Measurements from ENCODE around the gene ANTKMT.

DNA sequence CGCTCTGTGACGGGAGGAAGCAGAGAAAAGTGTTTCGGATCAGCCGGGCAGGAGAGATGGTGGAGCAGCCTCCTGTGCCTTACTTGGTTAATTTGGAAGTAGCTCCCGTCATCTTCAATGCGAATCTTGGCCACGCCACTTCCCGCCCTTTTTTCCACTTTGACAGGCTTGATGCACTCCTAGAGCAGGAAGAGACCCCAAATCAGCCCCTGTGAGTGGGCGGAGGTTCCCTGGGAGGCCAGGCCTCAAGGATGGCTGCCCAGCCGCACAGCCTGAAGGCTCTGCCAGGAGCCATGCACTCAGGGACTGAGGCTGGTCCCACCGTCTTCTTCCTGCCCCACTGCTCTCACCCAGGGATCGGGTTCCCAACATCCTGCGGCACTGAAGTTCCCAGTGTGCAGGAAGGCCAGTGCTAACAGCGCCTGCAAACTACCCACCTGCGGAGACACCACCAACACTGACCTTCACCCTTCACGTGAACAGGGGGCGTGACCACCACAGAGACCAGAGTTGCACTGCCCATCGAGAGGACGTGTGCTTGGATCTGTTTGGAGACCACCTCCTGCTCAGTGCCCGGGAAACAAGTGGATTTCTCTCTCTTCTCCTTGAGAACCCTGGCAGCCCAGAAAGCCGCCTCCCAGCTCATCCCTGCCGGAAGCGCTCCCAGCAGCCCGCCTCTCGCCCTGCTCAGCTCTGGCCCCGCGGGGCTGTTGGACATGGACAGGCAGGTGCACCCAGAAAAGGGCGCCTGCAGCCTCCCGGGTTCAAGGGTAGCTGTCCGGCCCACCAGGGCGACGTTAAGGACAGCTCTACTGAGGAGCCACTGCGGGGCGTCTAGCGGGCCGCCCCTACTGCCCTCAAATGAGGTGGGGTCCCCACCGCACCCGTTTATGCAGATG, 18.9 kb downstream of the ANTKMT start:
- TF ChIP-seq, protein P1, sequence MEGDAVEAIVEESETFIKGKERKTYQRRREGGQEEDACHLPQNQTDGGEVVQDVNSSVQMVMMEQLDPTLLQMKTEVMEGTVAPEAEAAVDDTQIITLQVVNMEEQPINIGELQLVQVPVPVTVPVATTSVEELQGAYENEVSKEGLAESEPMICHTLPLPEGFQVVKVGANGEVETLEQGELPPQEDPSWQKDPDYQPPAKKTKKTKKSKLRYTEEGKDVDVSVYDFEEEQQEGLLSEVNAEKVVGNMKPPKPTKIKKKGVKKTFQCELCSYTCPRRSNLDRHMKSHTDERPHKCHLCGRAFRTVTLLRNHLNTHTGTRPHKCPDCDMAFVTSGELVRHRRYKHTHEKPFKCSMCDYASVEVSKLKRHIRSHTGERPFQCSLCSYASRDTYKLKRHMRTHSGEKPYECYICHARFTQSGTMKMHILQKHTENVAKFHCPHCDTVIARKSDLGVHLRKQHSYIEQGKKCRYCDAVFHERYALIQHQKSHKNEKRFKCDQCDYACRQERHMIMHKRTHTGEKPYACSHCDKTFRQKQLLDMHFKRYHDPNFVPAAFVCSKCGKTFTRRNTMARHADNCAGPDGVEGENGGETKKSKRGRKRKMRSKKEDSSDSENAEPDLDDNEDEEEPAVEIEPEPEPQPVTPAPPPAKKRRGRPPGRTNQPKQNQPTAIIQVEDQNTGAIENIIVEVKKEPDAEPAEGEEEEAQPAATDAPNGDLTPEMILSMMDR (IDR thresholded peaks at IDR 0.05; ENCODE audit: insufficient read depth, low read depth, low read length), result no peak
- TF ChIP-seq EZH2 (IDR thresholded peaks at IDR 0.05; ENCODE audit: insufficient read depth, low read length), result no peak

Data from astrocyte (in vitro differentiated cells and primary cell).